Mesothelial cell of epicardium (in vitro differentiated cells): ENCODE measurements around the gene PIGC. TPM values are rescaled to one million over a fixed set of nuclear protein-coding genes. Genes with fewer than 3 reads are reported as not detected.

Experiments used
- DNase-seq, 2 experiments: peaks; one replicate each; pipeline ENCODE4 v3.0.0; 2021; ENCODE audit warnings: low spot score in 2 of 2; ENCODE audit not compliant: unreplicated experiment in 2 of 2
- H3K27ac Mint-ChIP-seq: 2 replicates; pipeline ENCODE4 v1.8.0; 2021; ENCODE audit warnings: mixed read lengths
- H3K27me3 Mint-ChIP-seq: 2 replicates; pipeline ENCODE4 v1.8.0; 2021; ENCODE audit warnings: low read depth, mixed read lengths
- H3K36me3 Mint-ChIP-seq: 2 replicates; pipeline ENCODE4 v1.8.0; 2021; ENCODE audit warnings: mixed read lengths
- H3K4me1 Mint-ChIP-seq: 2 replicates; pipeline ENCODE4 v1.8.0; 2021; ENCODE audit warnings: mixed read lengths
- H3K4me3 Mint-ChIP-seq: 2 replicates; pipeline ENCODE4 v1.8.0; 2021; ENCODE audit warnings: mild to moderate bottlenecking, moderate library complexity, mixed read lengths
- H3K9me3 Mint-ChIP-seq: 2 replicates; pipeline ENCODE4 v1.8.0; 2021; ENCODE audit warnings: mixed read lengths
- total RNA-seq: library from RNA; stranded (reverse); gene quantifications from 3 replicates; pipeline ENCODE4 v1.2.1, GENCODE V29; 2021
- TF ChIP-seq, protein P1 (sequence below): fragments of 200-600 bp; sonication (generic); IDR thresholded peaks from one replicate; pipeline ENCODE4 v1.5.0; 2021; ENCODE audit warnings: antibody characterized with exemption; ENCODE audit not compliant: unreplicated experiment

PIGC gene
- total RNA-seq, 1 donor from 2014 or later = 31.9 TPM

DNA sequence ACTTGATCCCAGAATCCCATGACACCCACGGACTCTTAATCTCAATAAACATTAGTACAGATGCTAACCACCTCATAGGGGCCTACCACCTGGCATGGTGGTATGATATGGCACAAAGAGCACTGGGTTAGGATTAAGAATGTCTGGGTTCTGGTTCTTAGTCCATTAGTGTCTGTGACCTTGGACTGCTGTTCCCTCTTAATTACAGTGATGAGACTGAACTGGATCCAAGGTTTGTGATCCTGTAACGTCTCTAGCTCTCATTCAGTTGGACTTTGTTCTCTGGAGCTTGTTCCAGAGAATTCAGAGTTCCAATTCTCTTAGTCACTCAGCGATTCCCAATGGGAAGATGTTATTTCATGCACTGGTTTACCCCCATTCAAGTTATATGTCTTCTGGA, 23.6 kb upstream of the PIGC start:
- no peak for DNase-seq
- no peak overlapping the region for H3K4me3 Mint-ChIP-seq
- TF ChIP-seq, protein P1, sequence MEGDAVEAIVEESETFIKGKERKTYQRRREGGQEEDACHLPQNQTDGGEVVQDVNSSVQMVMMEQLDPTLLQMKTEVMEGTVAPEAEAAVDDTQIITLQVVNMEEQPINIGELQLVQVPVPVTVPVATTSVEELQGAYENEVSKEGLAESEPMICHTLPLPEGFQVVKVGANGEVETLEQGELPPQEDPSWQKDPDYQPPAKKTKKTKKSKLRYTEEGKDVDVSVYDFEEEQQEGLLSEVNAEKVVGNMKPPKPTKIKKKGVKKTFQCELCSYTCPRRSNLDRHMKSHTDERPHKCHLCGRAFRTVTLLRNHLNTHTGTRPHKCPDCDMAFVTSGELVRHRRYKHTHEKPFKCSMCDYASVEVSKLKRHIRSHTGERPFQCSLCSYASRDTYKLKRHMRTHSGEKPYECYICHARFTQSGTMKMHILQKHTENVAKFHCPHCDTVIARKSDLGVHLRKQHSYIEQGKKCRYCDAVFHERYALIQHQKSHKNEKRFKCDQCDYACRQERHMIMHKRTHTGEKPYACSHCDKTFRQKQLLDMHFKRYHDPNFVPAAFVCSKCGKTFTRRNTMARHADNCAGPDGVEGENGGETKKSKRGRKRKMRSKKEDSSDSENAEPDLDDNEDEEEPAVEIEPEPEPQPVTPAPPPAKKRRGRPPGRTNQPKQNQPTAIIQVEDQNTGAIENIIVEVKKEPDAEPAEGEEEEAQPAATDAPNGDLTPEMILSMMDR = no peak
- no peak overlapping the region for H3K27ac Mint-ChIP-seq
- H3K27me3 Mint-ChIP-seq = no peaks in the 10 kb centered on the region
- H3K4me1 Mint-ChIP-seq = peaks cover 12% of the 10 kb centered on the region
- no peaks in the 10 kb centered on the region for H3K36me3 Mint-ChIP-seq
- no peaks in the 10 kb centered on the region for H3K9me3 Mint-ChIP-seq

DNA sequence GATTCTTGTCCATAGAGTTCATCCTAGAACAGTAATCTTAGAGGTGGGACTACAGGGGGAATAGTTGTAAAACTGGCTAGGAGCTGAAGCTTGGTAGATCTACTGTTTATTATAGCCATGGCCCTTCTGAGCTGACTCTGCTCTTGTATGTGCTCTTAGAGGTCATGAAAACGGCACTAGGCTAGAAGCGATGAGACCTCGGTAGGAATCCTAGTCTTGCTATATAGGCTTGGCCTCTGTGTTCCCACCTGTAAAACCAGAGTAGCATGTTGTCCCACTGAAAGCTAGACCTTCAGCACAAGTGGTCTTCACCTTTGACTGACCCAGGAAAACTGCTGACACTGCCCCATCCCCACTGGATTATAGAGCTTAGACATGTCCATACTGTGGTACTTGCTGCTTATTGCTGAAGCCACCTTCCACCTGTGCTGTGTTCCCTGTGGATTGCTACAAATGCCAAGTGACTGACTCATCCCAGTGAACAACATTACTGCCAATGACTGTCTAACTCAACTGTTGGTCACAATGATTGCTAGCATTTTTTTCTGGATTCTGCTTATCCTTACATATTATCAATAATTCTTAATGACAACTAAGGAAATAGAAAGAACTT, 23.0 kb upstream of the PIGC start:
- no peak overlapping the region for H3K4me3 Mint-ChIP-seq
- H3K9me3 Mint-ChIP-seq = no peaks in the 10 kb centered on the region
- no peaks in the 10 kb centered on the region for H3K27me3 Mint-ChIP-seq
- no peak overlapping the region for H3K27ac Mint-ChIP-seq
- no peaks in the 10 kb centered on the region for H3K36me3 Mint-ChIP-seq
- DNase-seq = no peak
- TF ChIP-seq, protein P1 = no peak
- H3K4me1 Mint-ChIP-seq = peaks cover 9% of the 10 kb centered on the region

DNA sequence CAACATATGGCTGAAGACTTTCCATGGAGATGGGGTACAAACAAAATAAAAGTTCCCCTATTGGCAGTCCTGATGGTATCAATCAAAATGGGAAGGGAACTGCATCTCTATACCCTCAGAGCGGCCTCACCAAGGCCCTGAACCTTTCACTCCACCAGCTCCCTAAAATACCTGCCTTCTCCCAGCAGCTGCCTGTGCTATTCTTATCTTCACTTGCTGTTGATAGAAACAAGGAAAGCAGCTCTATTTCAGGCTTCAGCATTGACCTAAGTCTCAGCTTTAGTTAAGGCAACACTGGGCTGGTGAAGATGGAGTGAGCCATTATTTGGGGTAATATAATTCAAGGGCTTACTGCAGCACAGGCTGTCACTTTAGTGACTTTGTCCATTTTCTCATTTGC, 21.7 kb upstream of the PIGC start:
- H3K4me3 Mint-ChIP-seq = no peak overlapping the region
- H3K4me1 Mint-ChIP-seq = peaks cover 14% of the 10 kb centered on the region
- no peaks in the 10 kb centered on the region for H3K36me3 Mint-ChIP-seq
- TF ChIP-seq, protein P1 = no peak
- DNase-seq = no peak
- H3K27ac Mint-ChIP-seq = no peak overlapping the region
- no peaks in the 10 kb centered on the region for H3K9me3 Mint-ChIP-seq
- H3K27me3 Mint-ChIP-seq = no peaks in the 10 kb centered on the region

DNA sequence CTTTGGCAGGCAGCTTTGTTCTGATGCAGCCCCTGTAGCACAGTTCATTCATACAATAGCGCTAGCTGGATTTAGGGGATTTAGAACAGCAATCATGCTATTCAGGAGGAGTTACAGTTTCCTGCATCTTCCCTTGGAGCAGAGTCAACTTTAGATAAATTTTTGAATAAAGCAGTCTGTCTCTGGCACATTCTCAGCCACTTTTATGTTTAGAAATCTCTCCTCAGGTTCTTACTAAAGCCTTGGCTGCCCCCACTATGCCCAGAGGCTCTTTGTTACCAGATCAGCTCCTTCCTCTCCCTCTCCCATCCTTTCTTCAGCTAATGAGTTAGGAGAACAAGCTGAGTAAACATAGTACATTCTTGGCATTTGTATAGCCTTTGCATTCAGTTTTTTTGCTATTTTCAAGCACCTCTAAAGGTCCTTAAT, 17.0 kb upstream of the PIGC start:
- H3K4me3 Mint-ChIP-seq = no peak overlapping the region
- peaks cover 4% of the 10 kb centered on the region for H3K9me3 Mint-ChIP-seq
- DNase-seq = no peak
- peaks cover 35% of the 10 kb centered on the region for H3K4me1 Mint-ChIP-seq
- TF ChIP-seq, protein P1 = no peak
- no peaks in the 10 kb centered on the region for H3K27me3 Mint-ChIP-seq
- no peaks in the 10 kb centered on the region for H3K36me3 Mint-ChIP-seq
- peak overlapping the region; percentile 82 for H3K27ac Mint-ChIP-seq

DNA sequence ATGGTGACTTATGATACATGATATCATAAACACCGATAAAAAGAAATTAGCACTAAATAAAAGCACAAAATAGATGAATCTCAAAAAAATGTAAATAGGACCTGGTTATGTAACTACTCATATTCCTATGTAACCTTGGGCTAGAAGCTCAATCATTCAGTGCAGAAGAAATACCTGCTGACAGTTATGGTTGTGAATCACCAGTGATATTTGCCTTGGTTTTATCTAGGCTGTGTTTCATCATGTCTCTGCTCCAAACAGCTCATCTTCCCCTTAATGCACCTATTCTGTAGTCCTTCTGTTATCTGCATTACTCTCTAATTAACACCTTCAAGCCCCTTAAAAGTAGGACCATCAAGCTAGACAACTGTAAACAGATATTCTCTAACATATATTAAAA, 16.3 kb upstream of the PIGC start:
- peaks cover 35% of the 10 kb centered on the region for H3K4me1 Mint-ChIP-seq

More for the DNA sequence above, 16.3 kb upstream of the PIGC start:
- Mint-ChIP-seq H3K9me3 (peaks cover 4% of the 10 kb centered on the region), H3K4me3 (no peak overlapping the region), H3K27me3 (no peaks in the 10 kb centered on the region), H3K27ac (peak overlapping the region; percentile 27), H3K36me3 (no peaks in the 10 kb centered on the region)
- TF ChIP-seq, protein P1 = no peak
- DNase-seq = no peak
